ENCODE measurements around the gene ELL2.
"Not testable (repeated sequence)": the region's sequence is repeated elsewhere in the genome, so short reads cannot be mapped to it uniquely, and the experiment has no call there.

ELL2 gene

DNA sequence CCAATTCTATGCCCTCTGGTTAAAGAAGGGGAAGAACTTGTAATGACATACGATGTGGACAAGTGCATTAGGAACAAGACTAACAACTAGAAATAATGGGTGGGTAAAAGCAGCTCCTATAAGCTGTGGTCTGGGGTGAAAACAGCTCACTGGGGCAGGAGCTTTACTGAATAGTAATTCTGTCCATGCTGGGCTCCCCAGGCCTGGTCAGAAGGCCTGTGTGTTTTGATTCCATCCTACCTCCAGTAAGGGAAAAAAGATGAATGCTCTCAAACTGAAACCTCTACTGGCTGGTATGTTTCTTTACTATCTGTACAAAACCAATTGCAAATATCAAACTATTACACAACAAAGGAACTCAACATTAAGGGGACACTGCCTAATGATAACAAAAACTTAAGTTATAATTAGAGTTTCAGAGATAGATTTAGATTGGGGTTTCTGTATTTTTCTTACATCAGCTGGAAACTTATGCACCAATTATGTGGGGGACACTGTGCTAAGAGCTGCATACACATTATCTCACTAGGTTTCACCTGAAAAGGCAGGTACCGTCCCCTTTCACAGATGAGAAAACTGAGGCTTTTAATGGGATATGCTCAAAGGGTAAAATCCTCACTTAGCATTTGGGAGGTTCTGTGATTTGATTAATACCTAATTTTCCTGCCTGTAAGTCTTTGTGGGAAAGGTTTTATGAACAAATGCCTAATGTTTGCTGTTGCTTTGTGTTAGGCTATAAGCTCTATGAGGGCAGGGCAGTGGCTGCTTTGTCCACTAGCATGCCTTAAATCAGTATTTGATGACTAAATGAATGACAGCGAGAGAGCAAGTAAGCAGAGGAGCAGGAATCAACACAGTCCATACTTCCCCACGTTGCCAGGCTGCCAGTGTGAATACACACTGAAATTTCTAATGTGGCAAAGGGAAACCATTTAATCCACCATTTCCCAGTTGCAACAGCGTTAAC, 53.6 kb downstream of the ELL2 start:
- DNase-seq (ENCODE audit: insufficient read length, low spot score): no peak
- no peak for FAIRE-seq
- TF ChIP-seq, protein P1, sequence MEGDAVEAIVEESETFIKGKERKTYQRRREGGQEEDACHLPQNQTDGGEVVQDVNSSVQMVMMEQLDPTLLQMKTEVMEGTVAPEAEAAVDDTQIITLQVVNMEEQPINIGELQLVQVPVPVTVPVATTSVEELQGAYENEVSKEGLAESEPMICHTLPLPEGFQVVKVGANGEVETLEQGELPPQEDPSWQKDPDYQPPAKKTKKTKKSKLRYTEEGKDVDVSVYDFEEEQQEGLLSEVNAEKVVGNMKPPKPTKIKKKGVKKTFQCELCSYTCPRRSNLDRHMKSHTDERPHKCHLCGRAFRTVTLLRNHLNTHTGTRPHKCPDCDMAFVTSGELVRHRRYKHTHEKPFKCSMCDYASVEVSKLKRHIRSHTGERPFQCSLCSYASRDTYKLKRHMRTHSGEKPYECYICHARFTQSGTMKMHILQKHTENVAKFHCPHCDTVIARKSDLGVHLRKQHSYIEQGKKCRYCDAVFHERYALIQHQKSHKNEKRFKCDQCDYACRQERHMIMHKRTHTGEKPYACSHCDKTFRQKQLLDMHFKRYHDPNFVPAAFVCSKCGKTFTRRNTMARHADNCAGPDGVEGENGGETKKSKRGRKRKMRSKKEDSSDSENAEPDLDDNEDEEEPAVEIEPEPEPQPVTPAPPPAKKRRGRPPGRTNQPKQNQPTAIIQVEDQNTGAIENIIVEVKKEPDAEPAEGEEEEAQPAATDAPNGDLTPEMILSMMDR (IDR thresholded peaks at IDR 0.05; ENCODE audit: insufficient read depth, missing control alignments): no peak

DNA sequence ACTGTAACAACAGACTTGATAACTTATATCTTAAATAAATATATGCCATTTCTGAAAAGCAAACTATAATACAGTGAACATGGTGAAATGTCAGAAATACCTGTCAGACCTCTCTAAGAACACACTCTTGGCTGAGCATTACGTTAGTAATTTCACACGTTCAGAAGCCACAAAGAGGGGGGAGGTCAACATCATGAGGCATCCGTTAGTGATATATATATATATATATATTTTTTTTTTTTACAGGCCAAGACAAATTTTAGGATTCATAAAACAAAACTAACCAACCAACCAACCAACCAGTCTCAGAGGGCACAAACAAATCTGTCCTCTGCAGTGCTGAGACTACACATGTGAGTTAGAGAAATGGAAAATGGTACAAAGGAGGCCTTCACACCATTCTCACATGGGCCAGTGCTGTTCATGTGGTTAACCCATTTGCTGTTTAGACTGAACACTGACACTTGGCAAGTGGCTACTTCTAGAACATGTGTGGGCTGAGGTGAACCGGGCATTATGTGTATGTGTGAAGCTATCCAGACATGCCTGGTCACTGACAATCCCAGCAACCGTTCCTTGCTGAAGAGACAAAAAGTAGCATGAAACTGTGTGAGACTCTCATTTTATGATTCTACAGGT, 54.5 kb downstream of the ELL2 start:
- no peak for FAIRE-seq

DNA sequence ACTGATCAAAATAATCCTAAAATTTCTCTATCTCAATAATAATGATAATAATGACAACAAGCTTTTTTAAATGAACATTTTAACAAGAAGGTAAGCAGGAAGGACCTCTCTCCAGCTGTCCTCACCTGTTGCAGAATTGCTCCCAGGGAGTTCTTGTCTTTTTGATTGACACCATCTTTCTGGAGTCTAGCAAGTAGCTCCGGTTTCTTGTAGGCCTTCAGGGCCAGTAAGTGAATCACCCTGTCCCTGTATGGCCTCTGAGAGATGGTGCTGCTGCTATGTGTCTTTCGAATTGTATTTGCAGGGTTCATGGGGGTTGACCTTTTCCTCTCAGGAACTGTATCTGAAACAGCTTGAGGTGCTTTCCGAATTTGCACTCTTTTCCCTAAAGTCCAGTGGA, 55.3 kb downstream of the ELL2 start:
- not testable (repeated sequence) for FAIRE-seq; DNase-seq (ENCODE audit: insufficient read length, low spot score)

More for the DNA sequence above, 54.5 kb downstream of the ELL2 start:
- TF ChIP-seq, protein P1 (IDR thresholded peaks at IDR 0.05; ENCODE audit: insufficient read depth, missing control alignments): no peak
- no peak for DNase-seq (ENCODE audit: insufficient read length, low spot score)

DNA sequence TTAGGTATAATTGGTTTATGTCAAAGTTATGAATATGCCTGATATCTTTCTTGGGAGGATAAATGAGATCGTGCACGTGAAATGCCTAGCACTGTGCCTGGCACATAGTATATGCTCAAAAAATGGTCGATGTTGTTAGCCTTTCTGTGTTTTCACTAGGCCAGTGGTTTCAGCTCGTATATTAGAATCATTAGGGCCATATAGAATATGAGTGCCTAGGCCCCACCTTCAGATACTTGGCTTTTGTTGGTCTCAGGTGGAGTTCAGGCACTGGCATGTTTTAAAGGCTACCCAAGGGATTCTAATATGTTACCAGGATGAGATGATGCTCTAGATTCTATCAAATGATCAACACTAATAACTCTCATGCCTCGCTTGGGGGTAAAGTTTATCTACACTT, 56.8 kb downstream of the ELL2 start:
- TF ChIP-seq, protein P1 (IDR thresholded peaks at IDR 0.05; ENCODE audit: insufficient read depth, missing control alignments): no peak
- DNase-seq (ENCODE audit: insufficient read length, low spot score) (no peak), FAIRE-seq (no peak)

DNA sequence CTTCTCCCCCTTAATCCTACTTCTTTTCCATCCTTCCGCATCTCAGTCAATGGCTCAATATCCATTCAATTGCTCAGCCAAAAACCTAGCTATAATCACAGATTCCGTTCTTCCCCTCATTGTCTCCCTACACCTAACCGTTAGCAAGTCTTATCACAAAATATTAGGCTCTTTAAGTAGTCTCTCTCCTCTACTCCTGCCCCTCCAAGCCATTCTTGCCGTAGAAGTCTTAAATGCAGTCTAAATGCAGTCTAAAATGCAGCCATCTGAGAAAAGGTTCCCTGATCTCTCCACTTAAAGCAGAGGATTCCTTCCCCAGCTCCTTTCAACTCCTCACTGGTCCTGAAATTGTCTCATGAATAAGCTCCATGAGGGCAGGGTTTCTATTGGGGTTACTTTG, 57.8 kb downstream of the ELL2 start:
- FAIRE-seq: no peak
- DNase-seq (ENCODE audit: insufficient read length, low spot score): no peak
- TF ChIP-seq, protein P1 (IDR thresholded peaks at IDR 0.05; ENCODE audit: insufficient read depth, missing control alignments): no peak

DNA sequence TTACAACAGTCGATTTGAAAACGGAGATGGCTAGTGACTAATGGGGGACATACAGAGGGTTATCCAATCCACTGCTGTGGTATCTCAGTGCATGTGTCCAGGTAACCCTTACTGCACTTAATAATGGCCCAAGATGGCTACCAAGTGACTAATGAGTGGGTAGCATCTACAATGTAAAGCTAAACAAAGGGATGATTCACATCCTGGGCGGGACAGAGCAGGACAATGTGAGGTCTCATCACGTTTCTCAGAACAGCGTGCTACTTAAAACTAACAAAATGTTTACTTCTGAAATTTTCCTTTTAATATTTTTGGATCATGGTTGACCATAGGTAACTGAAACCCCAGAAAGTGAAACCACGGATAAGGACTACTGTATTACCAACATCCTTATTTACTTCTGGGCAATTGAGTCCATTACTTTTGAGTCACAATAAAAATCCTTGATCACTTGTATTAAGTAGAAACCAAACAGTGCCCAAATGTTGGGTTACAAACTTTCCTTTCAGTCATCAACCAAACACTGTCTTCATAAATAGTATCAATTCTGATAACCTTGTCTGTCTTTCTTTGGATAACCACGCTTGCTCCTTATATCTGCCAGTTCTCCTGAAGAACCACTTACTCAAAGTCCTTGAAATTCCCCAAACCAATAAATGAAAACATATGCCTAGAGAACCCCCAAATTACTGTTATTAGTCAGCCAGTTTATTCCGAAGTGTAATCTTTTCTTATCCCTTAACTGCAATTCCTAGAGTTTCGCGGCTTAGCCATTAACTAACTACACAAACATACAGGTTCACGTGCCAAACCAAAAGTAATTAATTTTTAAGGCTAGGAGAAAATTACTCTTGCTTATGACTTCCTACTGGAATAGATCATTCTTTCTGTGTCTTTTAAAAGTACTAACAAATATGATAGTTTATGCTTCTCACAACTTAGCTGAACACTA, 59.7 kb downstream of the ELL2 start:
- DNase-seq (ENCODE audit: insufficient read length, low spot score) (no peak), FAIRE-seq (no peak)
- TF ChIP-seq, protein P1 (IDR thresholded peaks at IDR 0.05; ENCODE audit: insufficient read depth, missing control alignments): no peak

DNA sequence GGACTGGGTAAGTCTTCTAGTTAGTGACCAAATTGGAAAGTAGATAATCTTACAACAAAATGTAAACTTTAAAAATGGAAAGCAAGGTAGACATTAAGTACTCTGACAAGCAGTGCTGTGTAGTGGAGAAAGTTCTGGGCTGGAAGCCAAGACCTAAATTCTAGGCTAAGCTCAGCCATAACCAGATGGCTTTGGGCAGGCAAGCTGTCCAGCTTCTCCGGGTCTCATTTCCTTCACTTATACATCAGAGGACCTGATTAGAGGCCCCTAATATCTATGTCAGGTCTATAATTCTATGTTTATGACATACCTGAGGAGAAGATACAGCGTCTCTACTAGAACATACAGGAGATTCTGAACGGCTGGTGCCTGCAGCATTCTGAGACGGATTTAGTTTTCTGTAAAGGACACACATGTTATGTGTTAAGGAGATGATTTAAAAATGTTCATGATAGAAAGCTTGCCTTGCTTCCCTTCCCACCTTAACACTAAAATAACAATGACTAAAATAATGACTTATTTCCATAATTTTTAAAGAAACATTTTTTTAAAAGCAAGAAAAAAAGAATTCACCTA, 61.2 kb downstream of the ELL2 start:
- FAIRE-seq (no peak), DNase-seq (ENCODE audit: insufficient read length, low spot score) (no peak)
- TF ChIP-seq, protein P1 (IDR thresholded peaks at IDR 0.05; ENCODE audit: insufficient read depth, missing control alignments): no peak
